ENCODE results near the gene HOXB2. TPM values are rescaled to one million over a fixed set of nuclear protein-coding genes. Genes with fewer than 3 reads are reported as not detected.

HOXB2 gene
- total RNA-seq, 2 experiments from 2014 or later: 17.2 to 17.5 TPM

- H3K4me3 Mint-ChIP-seq: no peak overlapping the region
- peaks cover 7% of the 10 kb centered on the region for H3K27me3 Mint-ChIP-seq
- DNase-seq (no peak), ATAC-seq (no peak)
- CTCF ChIA-PET: no interaction called here
- H3K27ac Mint-ChIP-seq: no peak overlapping the region
- H3K9me3 Mint-ChIP-seq (ENCODE audit: low read depth): no peaks in the 10 kb centered on the region
- H3K36me3 Mint-ChIP-seq: peaks cover 9% of the 10 kb centered on the region
- H3K4me1 Mint-ChIP-seq: peaks cover 23% of the 10 kb centered on the region
Observed at GRCh38 chr17:48551214-48551555, 6.3 kb upstream of the HOXB2 start.

GRCh38 chr17:48550502-48551213 lies 5.7 kb upstream of the HOXB2 start:
- CTCF ChIA-PET: no interaction called here
- DNase-seq (no peak), ATAC-seq (no peak)
- Mint-ChIP-seq H3K27ac (no peak overlapping the region), H3K4me3 (no peak overlapping the region), H3K27me3 (peaks cover 2% of the 10 kb centered on the region), H3K9me3 (ENCODE audit: low read depth) (no peaks in the 10 kb centered on the region), H3K4me1 (peaks cover 25% of the 10 kb centered on the region), H3K36me3 (peaks cover 9% of the 10 kb centered on the region)

- no peak for DNase-seq
- no peak for ATAC-seq
- Mint-ChIP-seq H3K4me1 (peaks cover 28% of the 10 kb centered on the region), H3K9me3 (ENCODE audit: low read depth) (no peaks in the 10 kb centered on the region), H3K27ac (no peak overlapping the region), H3K27me3 (peaks cover 4% of the 10 kb centered on the region), H3K36me3 (peaks cover 8% of the 10 kb centered on the region), H3K4me3 (no peak overlapping the region)
- CTCF ChIA-PET: no interaction called here
Observed at GRCh38 chr17:48549914-48550501, 5.1 kb upstream of the HOXB2 start.

GRCh38 chr17:48549281-48549630 lies 4.3 kb upstream of the HOXB2 start:
- no peaks in the 10 kb centered on the region for H3K9me3 Mint-ChIP-seq (ENCODE audit: low read depth)

GRCh38 chr17:48548523-48549280 lies 3.8 kb upstream of the HOXB2 start:
- H3K27me3 Mint-ChIP-seq: peaks cover 4% of the 10 kb centered on the region
- peaks cover 10% of the 10 kb centered on the region for H3K36me3 Mint-ChIP-seq
- peaks cover 32% of the 10 kb centered on the region for H3K4me1 Mint-ChIP-seq
- ATAC-seq: no peak
- peak overlapping the region; percentile 51 for H3K4me3 Mint-ChIP-seq
- CTCF ChIA-PET: interaction anchor here (0.8 to 3.0 kb wide), 2 partner anchors 30 to 56 kb away, joined by 3 to 17 read pairs; no protein-coding TSS in a partner anchor
- no peak for DNase-seq
- peak overlapping the region; percentile 75 for H3K27ac Mint-ChIP-seq
- H3K9me3 Mint-ChIP-seq (ENCODE audit: low read depth): no peaks in the 10 kb centered on the region

More at GRCh38 chr17:48549281-48549630, 4.3 kb upstream of the HOXB2 start:
- Mint-ChIP-seq H3K36me3 (peaks cover 8% of the 10 kb centered on the region), H3K4me1 (peaks cover 30% of the 10 kb centered on the region), H3K27ac (no peak overlapping the region), H3K4me3 (no peak overlapping the region), H3K27me3 (peaks cover 4% of the 10 kb centered on the region)
- ATAC-seq (no peak), DNase-seq (no peak)
- CTCF ChIA-PET: interaction anchor here (0.8 kb wide), 1 partner anchor 30 kb away, joined by 3 read pairs; no protein-coding TSS in a partner anchor

- H3K4me1 Mint-ChIP-seq: peaks cover 32% of the 10 kb centered on the region
- ATAC-seq (no peak), DNase-seq (peak; percentile 57)
Observed at GRCh38 chr17:48547808-48548522, 3.1 kb upstream of the HOXB2 start.

GRCh38 chr17:48546924-48547807 lies 2.3 kb upstream of the HOXB2 start:
- Mint-ChIP-seq H3K9me3 (ENCODE audit: low read depth) (no peaks in the 10 kb centered on the region), H3K36me3 (peaks cover 13% of the 10 kb centered on the region), H3K27me3 (peaks cover 8% of the 10 kb centered on the region), H3K4me1 (peaks cover 35% of the 10 kb centered on the region), H3K4me3 (peak overlapping the region; percentile 51), H3K27ac (peak overlapping the region; percentile 75)
- ATAC-seq: no peak
- CTCF ChIA-PET: interaction anchor here (0.7 to 3.0 kb wide), 5 partner anchors 36 to 196 kb away, joined by 3 to 17 read pairs (median 4); partner anchors contain the start of gene HOXB5
- DNase-seq: no peak

More at GRCh38 chr17:48547808-48548522, 3.1 kb upstream of the HOXB2 start:
- H3K27ac Mint-ChIP-seq: peak overlapping the region; percentile 75
- peak overlapping the region; percentile 51 for H3K4me3 Mint-ChIP-seq
- CTCF ChIA-PET: interaction anchor here (0.7 to 3.0 kb wide), 4 partner anchors 37 to 196 kb away, joined by 3 to 17 read pairs (median 5); no protein-coding TSS in a partner anchor
- peaks cover 4% of the 10 kb centered on the region for H3K27me3 Mint-ChIP-seq
- H3K9me3 Mint-ChIP-seq (ENCODE audit: low read depth): no peaks in the 10 kb centered on the region
- peaks cover 10% of the 10 kb centered on the region for H3K36me3 Mint-ChIP-seq

GRCh38 chr17:48546137-48546923 lies 1.4 kb upstream of the HOXB2 start:
- peak overlapping the region; percentile 38 for H3K27ac Mint-ChIP-seq
- CTCF ChIA-PET: interaction anchor here (1.5 to 3.0 kb wide), 4 partner anchors 35 to 195 kb away, joined by 3 to 17 read pairs (median 6); partner anchors contain the start of gene HOXB5
- H3K4me3 Mint-ChIP-seq: no peak overlapping the region
- H3K27me3 Mint-ChIP-seq: peaks cover 13% of the 10 kb centered on the region
- ATAC-seq (no peak), DNase-seq (no peak)
- H3K36me3 Mint-ChIP-seq: peaks cover 17% of the 10 kb centered on the region
- H3K4me1 Mint-ChIP-seq: peaks cover 38% of the 10 kb centered on the region
- H3K9me3 Mint-ChIP-seq (ENCODE audit: low read depth): no peaks in the 10 kb centered on the region

- CTCF ChIA-PET: interaction anchor here (1.6 kb wide), 1 partner anchor 48 kb away, joined by 4 read pairs; the partner anchor contains the start of gene HOXB5
- Mint-ChIP-seq H3K9me3 (ENCODE audit: low read depth) (no peaks in the 10 kb centered on the region), H3K36me3 (peaks cover 15% of the 10 kb centered on the region), H3K4me1 (peaks cover 42% of the 10 kb centered on the region), H3K4me3 (peak overlapping the region; percentile 88), H3K27me3 (peaks cover 18% of the 10 kb centered on the region), H3K27ac (peak overlapping the region; percentile 93)
- DNase-seq: no peak
- no peak for ATAC-seq
Observed at GRCh38 chr17:48545539-48545938, 630 bp upstream of the HOXB2 start.

- Mint-ChIP-seq H3K4me1 (peaks cover 46% of the 10 kb centered on the region), H3K9me3 (ENCODE audit: low read depth) (no peaks in the 10 kb centered on the region), H3K36me3 (peaks cover 10% of the 10 kb centered on the region), H3K27me3 (peaks cover 18% of the 10 kb centered on the region), H3K4me3 (peak overlapping the region; percentile 88), H3K27ac (peak overlapping the region; percentile 93)
- CTCF ChIA-PET: interaction anchor here (1.1 to 2.4 kb wide), 3 partner anchors 49 to 209 kb away, joined by 3 to 14 read pairs (median 4); partner anchors contain the start of gene HOXB5
- DNase-seq (peak; percentile 61), ATAC-seq (no peak)
Observed at GRCh38 chr17:48544349-48545021, 424 bp downstream of the HOXB2 start.

GRCh38 chr17:48543854-48544348 lies 1.0 kb downstream of the HOXB2 start:
- Mint-ChIP-seq H3K36me3 (peaks cover 9% of the 10 kb centered on the region), H3K4me3 (peak overlapping the region; percentile 88), H3K27ac (peak overlapping the region; percentile 93), H3K27me3 (peaks cover 18% of the 10 kb centered on the region), H3K9me3 (ENCODE audit: low read depth) (no peaks in the 10 kb centered on the region), H3K4me1 (peaks cover 46% of the 10 kb centered on the region)
- ATAC-seq (peak; percentile 37), DNase-seq (peak; percentile 52)
- CTCF ChIA-PET: interaction anchor here (1.0 to 2.4 kb wide), 4 partner anchors 49 to 208 kb away, joined by 3 to 14 read pairs (median 4); partner anchors contain the start of gene HOXB5
